Fibroblast of peridontal ligament (primary cell): ENCODE results near the gene ZNF827.
"Not testable (repeated sequence)": the region's sequence is repeated elsewhere in the genome, so short reads cannot be mapped to it uniquely, and the experiment has no call there.

Experiments
- DNase-seq: peaks from one replicate; pipeline ENCODE4 v3.0.0-alpha.2; 2010; ENCODE audit errors: extremely low read depth

Gene ZNF827

GRCh38 chr4:145861336-145862318 lies 77.0 kb downstream of the ZNF827 start:
- DNase-seq, result no peak

DNA sequence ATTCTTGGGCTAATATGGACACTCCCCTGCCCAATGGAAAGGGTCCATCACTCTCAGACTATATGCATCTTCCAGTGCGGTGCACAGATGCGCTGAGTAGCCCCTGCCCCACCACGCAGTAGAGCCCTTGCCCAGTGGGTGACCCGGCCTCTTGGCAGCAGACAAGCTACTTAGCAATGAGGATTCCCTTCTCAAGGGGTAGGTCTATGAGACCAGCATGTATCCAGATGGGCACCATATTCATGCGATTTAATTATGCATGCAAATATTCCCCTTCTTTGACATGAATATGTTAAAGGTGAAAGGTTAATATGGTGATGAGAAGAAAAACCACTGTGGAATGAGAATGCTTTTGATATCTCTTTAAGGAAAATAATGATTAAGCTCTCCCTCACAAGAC lies 77.7 kb downstream of the ZNF827 start:
- no peak for DNase-seq

DNA sequence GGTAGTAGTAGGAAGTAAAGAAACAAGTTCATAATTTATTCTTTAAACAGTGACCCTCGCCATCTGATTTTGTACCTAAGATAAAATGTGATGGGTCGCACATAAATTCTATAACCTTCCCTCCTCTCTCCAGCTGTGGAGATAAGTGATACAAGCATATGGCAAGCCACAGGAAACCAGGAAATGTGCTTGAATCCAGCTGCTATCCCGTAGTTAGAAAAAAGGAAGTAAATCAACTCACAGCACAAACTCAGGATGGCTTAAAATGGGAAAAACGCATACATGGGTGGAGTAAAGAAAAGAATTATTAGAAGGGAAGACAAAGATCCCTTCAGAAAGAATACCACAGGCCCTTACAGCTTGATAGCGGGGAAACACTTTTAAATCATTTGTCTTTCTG lies 78.2 kb downstream of the ZNF827 start:
- DNase-seq, result no peak

DNA sequence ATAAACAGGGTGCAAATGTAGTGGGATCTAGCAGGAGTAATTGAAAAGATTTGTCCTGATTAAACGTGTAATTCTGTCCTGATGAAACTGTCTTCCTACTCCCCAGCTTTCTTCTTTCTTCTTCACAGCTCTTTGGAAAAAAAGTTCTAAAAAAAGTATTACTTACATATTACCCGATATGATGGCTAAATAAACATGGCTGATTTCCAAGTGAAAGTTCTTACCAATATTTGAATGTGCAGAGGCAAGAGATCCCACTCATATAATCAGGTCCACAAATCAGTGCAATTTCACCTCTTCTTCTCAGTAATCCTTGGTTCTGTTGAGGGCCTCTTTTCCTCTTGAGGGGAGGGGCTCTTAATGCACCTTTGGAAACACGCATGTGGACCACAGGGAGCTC lies 78.7 kb downstream of the ZNF827 start:
- DNase-seq, result no peak

DNA sequence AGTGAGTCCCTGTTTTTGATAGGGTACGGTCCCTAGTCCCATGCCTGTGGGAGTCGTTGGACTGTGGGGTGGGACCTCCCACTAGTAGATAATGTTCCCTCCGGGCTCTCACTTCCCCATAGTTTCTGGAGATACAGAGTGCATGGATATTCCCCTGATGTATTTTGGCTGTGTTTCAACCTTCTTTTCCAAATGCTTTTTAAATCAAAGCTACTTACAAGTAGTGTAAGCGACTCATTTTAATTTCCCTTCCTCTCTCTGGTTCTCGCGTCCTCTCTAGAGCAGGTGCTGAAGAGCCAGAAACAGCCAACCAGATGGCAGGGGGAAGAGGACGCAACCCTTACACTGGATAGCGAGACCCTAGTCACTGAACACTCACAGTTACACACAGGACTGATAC lies 79.2 kb downstream of the ZNF827 start:
- no peak for DNase-seq

- peak; percentile 47 for DNase-seq
Observed at GRCh38 chr4:145852256-145852839, 86.3 kb downstream of the ZNF827 start.

GRCh38 chr4:145851511-145852201 lies 87.0 kb downstream of the ZNF827 start:
- no peak for DNase-seq

DNA sequence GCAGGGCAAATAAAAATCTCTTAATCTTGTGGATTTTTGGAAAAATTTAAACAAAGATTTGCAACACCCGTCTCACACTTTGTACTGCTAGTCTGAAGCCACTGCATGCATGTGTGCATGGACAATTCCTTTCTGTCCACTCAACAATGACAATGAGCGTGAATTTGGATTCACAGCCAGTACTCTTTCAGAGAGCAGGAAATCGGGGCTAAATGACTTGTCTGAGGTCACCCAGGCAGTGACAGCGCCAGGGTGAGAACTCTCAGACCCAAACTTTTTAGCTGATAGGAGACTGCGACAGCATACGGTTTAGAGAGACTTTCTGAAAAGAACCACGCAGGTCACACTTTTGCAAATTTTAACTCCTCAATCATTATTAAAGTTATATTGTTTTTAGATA lies 90.9 kb downstream of the ZNF827 start:
- no peak for DNase-seq

GRCh38 chr4:145845118-145845517 lies 93.5 kb downstream of the ZNF827 start:
- DNase-seq, result no peak

DNA sequence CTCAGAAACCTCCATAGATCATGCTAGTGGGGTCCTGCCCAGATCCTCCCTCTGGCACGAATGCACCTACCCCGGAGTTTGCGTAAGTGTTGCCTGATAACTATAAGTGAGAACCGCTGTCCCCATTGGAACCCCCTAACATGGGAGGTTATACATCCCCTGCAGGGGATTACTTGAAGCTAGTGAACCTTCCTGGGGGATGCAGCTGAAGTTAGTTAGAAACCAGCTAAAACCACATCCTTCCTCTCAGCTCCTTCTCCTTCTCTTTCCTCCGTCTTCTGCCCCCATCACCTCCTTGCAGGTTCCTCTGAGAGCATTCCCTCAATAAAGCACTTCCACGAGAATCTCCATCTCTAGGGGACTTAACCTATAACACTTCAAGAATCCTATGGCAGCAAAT lies 95.0 kb downstream of the ZNF827 start:
- DNase-seq, result no peak

DNA sequence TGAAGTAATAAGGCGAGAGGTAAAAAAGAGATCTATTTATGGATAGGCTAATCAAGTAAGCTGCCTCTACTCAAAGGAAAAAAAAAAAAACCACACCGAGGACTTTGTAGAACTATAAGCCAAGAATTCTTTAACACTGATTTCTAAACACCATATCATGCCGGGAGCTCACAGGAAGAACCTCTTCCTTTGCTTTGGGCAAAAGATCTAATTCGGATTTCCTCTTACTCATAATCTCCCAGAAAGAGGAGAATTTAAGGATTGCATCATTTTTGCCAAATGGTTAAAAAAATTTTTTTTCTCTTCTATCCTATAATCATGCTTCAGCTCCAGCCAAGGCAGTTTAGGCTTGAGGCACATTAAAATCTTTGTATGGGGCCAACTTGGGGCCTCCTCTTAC lies 95.5 kb downstream of the ZNF827 start:
- peak; percentile 94 for DNase-seq

- DNase-seq, result no peak
Observed at GRCh38 chr4:145842224-145842887, 96.3 kb downstream of the ZNF827 start.

DNA sequence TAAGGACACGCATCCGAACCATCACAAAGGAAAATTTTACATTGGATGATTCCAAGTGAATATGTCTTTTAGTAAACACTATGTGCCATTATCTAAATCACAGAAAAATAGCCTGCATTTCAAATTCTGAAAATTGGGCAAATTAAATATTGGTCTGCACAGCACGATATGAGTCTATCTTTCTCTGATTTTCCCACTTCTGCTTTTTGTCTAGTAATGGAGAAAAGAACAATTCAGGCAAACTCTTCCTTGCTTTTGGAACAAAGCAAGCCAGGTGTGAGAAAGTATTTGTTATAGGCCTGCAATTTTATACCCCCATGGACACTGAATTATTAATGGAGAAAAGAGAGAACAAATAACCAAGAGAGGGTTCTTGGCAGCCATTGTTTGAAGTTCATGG lies 97.8 kb downstream of the ZNF827 start:
- DNase-seq, result no peak

- DNase-seq, result peak; percentile 62
Observed at GRCh38 chr4:145840162-145840768, 98.4 kb downstream of the ZNF827 start.

DNA sequence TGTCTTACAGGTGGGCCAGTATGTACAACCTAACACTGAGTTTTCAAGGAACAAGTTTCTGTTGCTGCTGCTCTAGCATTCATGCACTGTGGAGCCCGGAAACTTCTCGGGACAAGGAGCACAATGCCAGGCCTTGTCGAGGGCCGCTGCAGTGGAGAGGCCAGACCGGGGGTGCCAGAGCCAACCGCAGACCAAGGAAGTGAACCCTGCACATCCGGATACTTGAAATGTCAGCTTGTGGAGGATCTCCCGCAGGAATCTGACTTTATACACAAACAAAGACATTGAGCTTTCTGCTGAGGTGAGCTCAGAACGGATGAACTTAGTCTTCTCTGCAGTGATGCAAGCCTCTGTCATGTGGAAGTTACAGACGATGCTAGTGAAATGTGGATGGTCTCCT lies 99.5 kb downstream of the ZNF827 start:
- DNase-seq, result no peak

- DNase-seq, result not testable (repeated sequence)
Observed at GRCh38 chr4:145832384-145832783, 106.2 kb downstream of the ZNF827 start.

DNA sequence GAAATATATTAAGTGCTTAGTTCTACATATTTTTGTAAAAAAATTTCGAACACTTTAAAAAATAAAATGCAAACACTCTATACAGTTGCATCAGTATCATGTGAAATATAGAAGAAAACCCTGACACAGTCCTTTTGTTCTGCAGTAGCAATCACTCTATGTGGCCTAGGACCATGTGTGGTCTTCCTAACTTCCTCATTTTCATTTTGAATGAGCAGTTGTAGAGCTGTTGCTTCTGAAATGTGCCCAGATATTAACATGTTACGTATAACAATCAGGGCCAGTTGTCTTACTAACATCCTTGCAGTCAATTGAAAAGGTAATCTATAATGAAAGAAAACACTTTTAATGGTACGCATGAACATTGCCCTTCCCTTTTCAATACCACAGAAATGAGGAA lies 107.9 kb downstream of the ZNF827 start:
- DNase-seq, result no peak

GRCh38 chr4:145829629-145830395 lies 108.8 kb downstream of the ZNF827 start:
- peak; percentile 19 for DNase-seq

DNA sequence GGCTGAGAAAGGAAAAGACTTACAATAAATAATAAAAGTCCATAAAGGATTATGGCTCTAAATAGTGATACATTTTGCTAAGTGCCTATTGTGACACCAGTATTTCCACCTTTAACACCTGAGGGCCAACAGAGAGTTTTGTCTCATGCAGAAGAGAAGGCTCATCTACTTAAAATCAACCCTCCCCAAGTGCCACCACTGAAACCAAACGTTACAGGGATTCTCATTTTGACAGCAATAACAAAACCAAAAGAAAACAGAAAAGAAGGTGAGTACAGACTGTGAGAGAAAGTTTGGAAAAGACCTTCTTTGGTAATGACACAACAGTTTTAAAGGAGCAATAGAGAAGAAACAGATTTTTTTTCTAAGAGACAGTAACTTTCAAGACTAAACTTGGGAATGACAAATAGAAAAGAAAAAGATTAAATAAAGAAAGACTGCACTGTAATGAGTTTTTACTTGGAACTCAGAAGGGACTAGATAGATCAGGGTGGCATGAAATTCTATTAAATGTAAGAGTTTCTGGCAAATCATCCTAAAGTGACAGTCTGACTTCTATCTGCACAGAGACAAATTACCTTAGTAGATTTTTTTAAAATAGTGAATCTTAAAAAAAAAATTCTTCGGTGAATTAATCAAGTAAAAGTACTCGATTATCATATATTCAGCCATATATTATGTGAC lies 109.7 kb downstream of the ZNF827 start:
- no peak for DNase-seq

GRCh38 chr4:145827885-145828284 lies 110.7 kb downstream of the ZNF827 start:
- no peak for DNase-seq
